HG03342 (cell line): Measurements from ENCODE around the gene PANK1.

Experiments
- ATAC-seq: cut with Tn5 transposase; IDR thresholded peaks from one replicate; pipeline ENCODE4 v1.9.1; 2021; ENCODE audit warnings: mild to moderate bottlenecking, moderate library complexity; ENCODE audit not compliant: unreplicated experiment

Gene PANK1

GRCh38 chr10:89652806-89653370 lies 7.8 kb upstream of the PANK1 start:
- ATAC-seq = peak; percentile 4

- ATAC-seq = peak; percentile 49
Observed at GRCh38 chr10:89651916-89652573, 7.0 kb upstream of the PANK1 start.

GRCh38 chr10:89651205-89651915 lies 6.3 kb upstream of the PANK1 start:
- ATAC-seq = no peak

- ATAC-seq = no peak
Observed at GRCh38 chr10:89649051-89649450, 4.0 kb upstream of the PANK1 start.

- ATAC-seq = no peak
Observed at GRCh38 chr10:89648074-89648473, 3.0 kb upstream of the PANK1 start.

GRCh38 chr10:89646889-89647657 lies 2.0 kb upstream of the PANK1 start:
- no peak for ATAC-seq

- ATAC-seq = no peak
Observed at GRCh38 chr10:89645742-89646172, 715 bp upstream of the PANK1 start.

- ATAC-seq = peak; percentile 30
Observed at GRCh38 chr10:89644691-89644966, 413 bp downstream of the PANK1 start.

- peak; percentile 93 for ATAC-seq
Observed at GRCh38 chr10:89643812-89644690, 991 bp downstream of the PANK1 start.

GRCh38 chr10:89643431-89643811 lies 1.6 kb downstream of the PANK1 start:
- no peak for ATAC-seq

GRCh38 chr10:89642193-89642592 lies 2.8 kb downstream of the PANK1 start:
- no peak for ATAC-seq

- no peak for ATAC-seq
Observed at GRCh38 chr10:89640241-89640640, 4.8 kb downstream of the PANK1 start.

GRCh38 chr10:89639326-89639725 lies 5.7 kb downstream of the PANK1 start:
- ATAC-seq = no peak

- no peak for ATAC-seq
Observed at GRCh38 chr10:89637113-89637512, 7.9 kb downstream of the PANK1 start.

GRCh38 chr10:89634637-89635036 lies 10.4 kb downstream of the PANK1 start:
- ATAC-seq = no peak

GRCh38 chr10:89633484-89633883 lies 11.6 kb downstream of the PANK1 start:
- no peak for ATAC-seq

GRCh38 chr10:89632824-89633223 lies 12.2 kb downstream of the PANK1 start:
- no peak for ATAC-seq

GRCh38 chr10:89627830-89628229 lies 17.2 kb downstream of the PANK1 start:
- no peak for ATAC-seq

GRCh38 chr10:89625041-89625765 lies 19.8 kb downstream of the PANK1 start:
- ATAC-seq = no peak

GRCh38 chr10:89624020-89624419 lies 21.0 kb downstream of the PANK1 start:
- no peak for ATAC-seq
